GM12801 (cell line): Measurements from ENCODE around the gene BCAS4.

Experiments used
- CTCF ChIP-seq: IDR thresholded peaks from one replicate; pipeline ENCODE4 v1.5.1; 2011; ENCODE audit warnings: control low read depth; ENCODE audit not compliant: insufficient read length; ENCODE audit errors: extremely low read depth

The BCAS4 gene

GRCh38 chr20:50858525-50858924, 63.7 kb downstream of the BCAS4 start:
- TF ChIP-seq CTCF: no peak

GRCh38 chr20:50859161-50859560, 64.3 kb downstream of the BCAS4 start:
- TF ChIP-seq CTCF: no peak

DNA sequence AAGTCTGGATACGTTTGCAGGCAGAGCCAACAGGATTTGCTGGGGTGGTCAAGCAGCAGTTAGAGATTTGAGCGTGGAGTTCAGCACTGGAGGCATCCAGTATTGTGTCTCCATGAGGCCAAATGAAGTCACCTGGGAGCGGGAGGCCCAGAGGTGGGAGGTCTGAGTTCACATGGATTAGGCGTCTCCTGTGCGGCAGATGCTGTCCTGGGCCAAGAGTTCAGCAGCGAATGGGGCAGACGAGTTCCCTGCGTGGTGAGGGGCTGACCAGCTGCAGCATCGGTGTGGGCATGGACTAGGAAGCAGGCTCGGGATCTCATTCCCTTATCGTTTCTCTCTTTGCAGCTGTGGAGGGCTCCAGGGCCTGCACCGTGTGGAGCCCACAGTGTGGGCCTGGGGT, 66.2 kb downstream of the BCAS4 start:
- no peak for TF ChIP-seq CTCF

GRCh38 chr20:50862546-50862945, 67.7 kb downstream of the BCAS4 start:
- no peak for TF ChIP-seq CTCF

- TF ChIP-seq CTCF: no peak
Observed at GRCh38 chr20:50865114-50865513, 70.3 kb downstream of the BCAS4 start.

- no peak for TF ChIP-seq CTCF
Observed at GRCh38 chr20:50865591-50865990, 70.7 kb downstream of the BCAS4 start.

- no peak for TF ChIP-seq CTCF
Observed at GRCh38 chr20:50866036-50866685, 71.3 kb downstream of the BCAS4 start.
